ENCODE data around the gene EGFR. TPM values are rescaled to one million over a fixed set of nuclear protein-coding genes. Genes with fewer than 3 reads are reported as not detected.

EGFR gene
- total RNA-seq, 1 experiment from 2014 or later, result 448 TPM

DNA sequence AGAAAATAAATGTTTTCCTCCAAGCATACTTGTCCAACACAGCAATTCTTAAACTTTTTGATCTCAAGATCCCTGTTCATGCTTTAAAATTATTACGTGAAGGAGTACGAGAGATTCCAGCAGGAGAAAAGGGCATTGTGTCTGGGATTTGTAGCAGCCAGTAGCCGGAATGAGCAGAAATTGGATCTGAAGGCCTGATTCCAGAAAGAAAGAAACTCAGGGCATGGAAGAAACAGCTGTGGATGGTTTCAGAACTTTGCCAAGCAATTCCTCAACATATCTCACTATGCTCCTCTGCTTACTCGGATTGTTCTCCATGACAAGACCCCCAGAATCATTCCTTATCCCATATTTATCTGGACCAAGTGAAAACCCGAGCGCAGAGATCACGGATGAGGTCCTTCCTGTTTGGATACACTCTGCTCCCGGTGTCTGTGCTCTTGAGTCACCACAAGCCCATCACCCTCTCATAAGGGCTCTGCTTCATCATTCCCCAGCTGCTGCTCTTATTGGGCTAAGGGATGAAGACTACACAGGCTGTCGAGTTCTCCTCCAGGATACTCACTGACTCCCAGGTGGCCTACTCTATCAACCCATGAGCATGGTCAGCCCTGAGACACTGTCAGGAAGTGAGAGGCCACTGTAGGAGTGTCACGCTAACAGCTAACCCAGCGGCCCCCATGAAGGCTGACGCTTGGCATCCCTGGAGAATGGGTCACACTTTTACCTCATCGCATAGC is 225.4 kb downstream of the EGFR start:
- POLR2A ChIA-PET, result no interaction called here
- CTCF ChIA-PET, result interaction anchor here (0.5 to 7.0 kb wide), 3 partner anchors 10 to 470 kb away, joined by 3 to 59 read pairs (median 55); no protein-coding TSS in a partner anchor
- DNase-seq (ENCODE audit: unreplicated experiment), result no peak
- Mint-ChIP-seq H3K27ac (ENCODE audit: low read depth, unreplicated experiment) (no peak overlapping the region), H3K36me3 (ENCODE audit: insufficient read depth, unreplicated experiment) (no peaks in the 10 kb centered on the region), H3K4me1 (ENCODE audit: insufficient read depth, unreplicated experiment) (peaks cover 5% of the 10 kb centered on the region), H3K9me3 (ENCODE audit: unreplicated experiment) (no peaks in the 10 kb centered on the region), H3K27me3 (ENCODE audit: insufficient read depth, unreplicated experiment) (peaks cover 14% of the 10 kb centered on the region), H3K4me3 (ENCODE audit: unreplicated experiment) (no peak overlapping the region)
- TF ChIP-seq, protein P1, sequence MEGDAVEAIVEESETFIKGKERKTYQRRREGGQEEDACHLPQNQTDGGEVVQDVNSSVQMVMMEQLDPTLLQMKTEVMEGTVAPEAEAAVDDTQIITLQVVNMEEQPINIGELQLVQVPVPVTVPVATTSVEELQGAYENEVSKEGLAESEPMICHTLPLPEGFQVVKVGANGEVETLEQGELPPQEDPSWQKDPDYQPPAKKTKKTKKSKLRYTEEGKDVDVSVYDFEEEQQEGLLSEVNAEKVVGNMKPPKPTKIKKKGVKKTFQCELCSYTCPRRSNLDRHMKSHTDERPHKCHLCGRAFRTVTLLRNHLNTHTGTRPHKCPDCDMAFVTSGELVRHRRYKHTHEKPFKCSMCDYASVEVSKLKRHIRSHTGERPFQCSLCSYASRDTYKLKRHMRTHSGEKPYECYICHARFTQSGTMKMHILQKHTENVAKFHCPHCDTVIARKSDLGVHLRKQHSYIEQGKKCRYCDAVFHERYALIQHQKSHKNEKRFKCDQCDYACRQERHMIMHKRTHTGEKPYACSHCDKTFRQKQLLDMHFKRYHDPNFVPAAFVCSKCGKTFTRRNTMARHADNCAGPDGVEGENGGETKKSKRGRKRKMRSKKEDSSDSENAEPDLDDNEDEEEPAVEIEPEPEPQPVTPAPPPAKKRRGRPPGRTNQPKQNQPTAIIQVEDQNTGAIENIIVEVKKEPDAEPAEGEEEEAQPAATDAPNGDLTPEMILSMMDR (IDR thresholded peaks at IDR 0.05; ENCODE audit: unreplicated experiment), result no peak
- BruUV-seq (replicated peaks), result no TSS peak
- intact Hi-C loops (cut with micrococcal nuclease), result no loop called here

DNA sequence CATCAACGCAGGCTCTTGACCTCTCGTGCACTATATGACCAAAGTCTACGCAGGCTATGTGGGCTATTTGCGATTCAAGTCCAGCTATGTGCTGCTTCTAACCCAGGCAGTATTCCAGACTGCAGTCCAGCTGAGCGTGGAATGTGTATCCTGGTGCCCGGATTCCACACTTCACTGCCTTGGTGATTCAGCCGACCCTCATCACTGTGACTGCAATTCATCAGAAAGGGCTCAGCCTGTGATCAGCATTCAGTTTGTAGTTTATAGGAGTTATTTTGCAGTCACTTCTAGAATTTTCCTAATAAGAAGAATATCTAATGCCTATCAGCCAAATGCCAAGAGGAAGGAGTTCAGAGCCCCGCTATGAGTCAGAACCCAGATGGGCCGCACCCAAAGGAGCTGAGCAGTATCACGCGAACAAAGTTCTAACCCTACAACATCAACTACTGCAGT is 226.5 kb downstream of the EGFR start:
- H3K4me1 Mint-ChIP-seq (ENCODE audit: insufficient read depth, unreplicated experiment), result peaks cover 7% of the 10 kb centered on the region
- POLR2A ChIA-PET, result no interaction called here
- no peak overlapping the region for H3K4me3 Mint-ChIP-seq (ENCODE audit: unreplicated experiment)
- intact Hi-C loops (cut with micrococcal nuclease), result no loop called here
- BruUV-seq (replicated peaks), result no TSS peak
- peaks cover 6% of the 10 kb centered on the region for H3K27me3 Mint-ChIP-seq (ENCODE audit: insufficient read depth, unreplicated experiment)
- TF ChIP-seq, protein P1 (IDR thresholded peaks at IDR 0.05; ENCODE audit: unreplicated experiment), result no peak
- H3K36me3 Mint-ChIP-seq (ENCODE audit: insufficient read depth, unreplicated experiment), result no peaks in the 10 kb centered on the region
- CTCF ChIA-PET, result interaction anchor here (0.7 to 7.0 kb wide), 4 partner anchors 9 to 471 kb away, joined by 3 to 59 read pairs (median 29); no protein-coding TSS in a partner anchor
- H3K27ac Mint-ChIP-seq (ENCODE audit: low read depth, unreplicated experiment), result no peak overlapping the region
- H3K9me3 Mint-ChIP-seq (ENCODE audit: unreplicated experiment), result no peaks in the 10 kb centered on the region
- DNase-seq (ENCODE audit: unreplicated experiment), result peak; percentile 34

- no TSS peak for BruUV-seq (replicated peaks)
- ChIA-PET CTCF (interaction anchor here (0.6 to 7.0 kb wide), 6 partner anchors 8 to 677 kb away, joined by 3 to 59 read pairs (median 4); no protein-coding TSS in a partner anchor), POLR2A (no interaction called here)
- TF ChIP-seq, protein P1 (IDR thresholded peaks at IDR 0.05; ENCODE audit: unreplicated experiment), result no peak
- Mint-ChIP-seq H3K27ac (ENCODE audit: low read depth, unreplicated experiment) (no peak overlapping the region), H3K27me3 (ENCODE audit: insufficient read depth, unreplicated experiment) (no peaks in the 10 kb centered on the region), H3K4me3 (ENCODE audit: unreplicated experiment) (no peak overlapping the region), H3K4me1 (ENCODE audit: insufficient read depth, unreplicated experiment) (peaks cover 12% of the 10 kb centered on the region), H3K9me3 (ENCODE audit: unreplicated experiment) (no peaks in the 10 kb centered on the region), H3K36me3 (ENCODE audit: insufficient read depth, unreplicated experiment) (no peaks in the 10 kb centered on the region)
- intact Hi-C loops (cut with micrococcal nuclease), result no loop called here
- DNase-seq (ENCODE audit: unreplicated experiment), result no peak
Observed at GRCh38 chr7:55246171-55246570, 227.4 kb downstream of the EGFR start.

- DNase-seq (ENCODE audit: unreplicated experiment), result no peak
- H3K4me1 Mint-ChIP-seq (ENCODE audit: insufficient read depth, unreplicated experiment), result peaks cover 12% of the 10 kb centered on the region
- intact Hi-C loops (cut with micrococcal nuclease), result no loop called here
- H3K4me3 Mint-ChIP-seq (ENCODE audit: unreplicated experiment), result no peak overlapping the region
- TF ChIP-seq, protein P1 (IDR thresholded peaks at IDR 0.05; ENCODE audit: unreplicated experiment), result no peak
- ChIA-PET CTCF (interaction anchor here (5.7 to 7.0 kb wide), 2 partner anchors 7 to 473 kb away, joined by 55 to 59 read pairs; no protein-coding TSS in a partner anchor), POLR2A (interaction anchor here (1.1 kb wide), 1 partner anchor 18 kb away, joined by 3 read pairs; no protein-coding TSS in a partner anchor)
- no TSS peak for BruUV-seq (replicated peaks)
- H3K27ac Mint-ChIP-seq (ENCODE audit: low read depth, unreplicated experiment), result no peak overlapping the region
- no peaks in the 10 kb centered on the region for H3K27me3 Mint-ChIP-seq (ENCODE audit: insufficient read depth, unreplicated experiment)
- no peaks in the 10 kb centered on the region for H3K36me3 Mint-ChIP-seq (ENCODE audit: insufficient read depth, unreplicated experiment)
- no peaks in the 10 kb centered on the region for H3K9me3 Mint-ChIP-seq (ENCODE audit: unreplicated experiment)
Observed at GRCh38 chr7:55247428-55247827, 228.6 kb downstream of the EGFR start.
